HL-60/S4 (cell line): Measurements from ENCODE around the gene DLK1.

Experiments used
- in situ Hi-C: fragments of 300-500 bp; cut with MboI; formaldehyde crosslinking; loops from 2 replicates; pipeline ENCODE4 v1.14.3; 2022; ENCODE audit warnings: low sequenced_read_pairs

Gene DLK1

DNA sequence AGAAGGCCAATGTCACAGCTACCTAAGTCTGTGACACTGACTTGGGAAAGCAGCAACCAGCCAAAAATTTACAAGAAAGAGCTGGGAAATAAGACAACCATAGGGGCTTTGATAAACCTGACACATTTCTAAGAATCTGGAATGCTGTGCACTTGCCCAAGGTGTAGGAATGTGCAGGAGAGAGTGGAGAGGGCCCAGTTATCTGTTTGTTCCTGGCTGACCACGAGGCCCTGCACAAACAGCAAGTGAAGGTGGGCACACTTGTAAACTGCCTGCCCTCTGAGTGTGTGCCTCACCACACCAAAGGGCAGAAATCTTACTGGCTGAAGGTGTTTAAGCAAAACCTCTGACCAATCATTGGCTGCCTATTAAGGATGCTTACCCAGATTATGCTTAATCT, 27.3 kb downstream of the DLK1 start:
- in situ Hi-C loops, result no loop called here

- in situ Hi-C loops, result no loop called here
These were observed 29.0 kb downstream of the DLK1 start for GRCh38 chr14:100755649-100756048.

DNA sequence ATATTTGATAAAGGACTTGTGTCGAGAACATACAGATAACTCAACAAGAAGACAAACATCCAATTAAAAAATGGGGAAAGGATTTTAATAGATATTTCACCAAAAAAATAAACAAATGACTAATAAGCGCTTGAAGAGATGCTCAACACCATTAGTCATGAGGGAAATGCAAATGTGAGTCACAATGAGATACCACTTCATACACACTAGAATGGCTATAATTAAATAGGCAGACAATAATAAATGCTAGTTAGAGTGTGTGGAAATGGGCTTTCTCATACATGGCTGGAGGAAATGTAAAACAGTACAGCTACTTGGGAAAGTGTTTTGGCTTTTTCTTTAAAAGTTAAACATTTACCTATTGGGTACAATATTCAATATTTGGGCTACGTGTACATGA, 34.8 kb downstream of the DLK1 start:
- in situ Hi-C loops, result no loop called here

GRCh38 chr14:100762089-100762515, 35.4 kb downstream of the DLK1 start:
- in situ Hi-C loops, result no loop called here

DNA sequence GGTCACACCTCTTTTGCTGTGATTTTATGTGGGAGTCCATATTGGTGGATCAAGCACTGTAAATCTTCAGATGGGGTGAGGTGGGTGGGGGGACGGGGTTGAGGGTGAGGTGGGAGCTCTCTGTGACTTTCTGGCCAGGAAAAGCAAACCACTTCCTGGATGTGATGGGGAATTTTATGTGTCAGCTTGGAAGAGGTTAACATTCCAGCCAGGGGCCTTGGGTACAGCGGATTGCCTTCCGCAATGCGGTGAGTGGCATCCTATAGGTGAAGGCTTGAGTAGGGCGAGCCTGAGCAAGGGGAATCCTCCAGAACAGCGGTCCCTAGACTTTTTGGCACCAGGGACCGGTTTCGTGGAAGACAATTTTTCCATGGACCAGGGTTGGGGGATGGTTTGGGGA, 36.2 kb downstream of the DLK1 start:
- in situ Hi-C loops, result no loop called here

- in situ Hi-C loops, result no loop called here
These were observed 37.9 kb downstream of the DLK1 start for GRCh38 chr14:100764471-100765115.

GRCh38 chr14:100765296-100765695, 38.6 kb downstream of the DLK1 start:
- in situ Hi-C loops, result no loop called here

GRCh38 chr14:100765991-100766390, 39.3 kb downstream of the DLK1 start:
- in situ Hi-C loops, result no loop called here

- in situ Hi-C loops, result no loop called here
These were observed 40.5 kb downstream of the DLK1 start for GRCh38 chr14:100767003-100767787.

GRCh38 chr14:100767788-100768536, 41.3 kb downstream of the DLK1 start:
- in situ Hi-C loops, result no loop called here

GRCh38 chr14:100769035-100769939, 42.6 kb downstream of the DLK1 start:
- in situ Hi-C loops, result no loop called here

- in situ Hi-C loops, result no loop called here
These were observed 43.4 kb downstream of the DLK1 start for GRCh38 chr14:100770046-100770445.

GRCh38 chr14:100770605-100771120, 44.0 kb downstream of the DLK1 start:
- in situ Hi-C loops, result no loop called here

DNA sequence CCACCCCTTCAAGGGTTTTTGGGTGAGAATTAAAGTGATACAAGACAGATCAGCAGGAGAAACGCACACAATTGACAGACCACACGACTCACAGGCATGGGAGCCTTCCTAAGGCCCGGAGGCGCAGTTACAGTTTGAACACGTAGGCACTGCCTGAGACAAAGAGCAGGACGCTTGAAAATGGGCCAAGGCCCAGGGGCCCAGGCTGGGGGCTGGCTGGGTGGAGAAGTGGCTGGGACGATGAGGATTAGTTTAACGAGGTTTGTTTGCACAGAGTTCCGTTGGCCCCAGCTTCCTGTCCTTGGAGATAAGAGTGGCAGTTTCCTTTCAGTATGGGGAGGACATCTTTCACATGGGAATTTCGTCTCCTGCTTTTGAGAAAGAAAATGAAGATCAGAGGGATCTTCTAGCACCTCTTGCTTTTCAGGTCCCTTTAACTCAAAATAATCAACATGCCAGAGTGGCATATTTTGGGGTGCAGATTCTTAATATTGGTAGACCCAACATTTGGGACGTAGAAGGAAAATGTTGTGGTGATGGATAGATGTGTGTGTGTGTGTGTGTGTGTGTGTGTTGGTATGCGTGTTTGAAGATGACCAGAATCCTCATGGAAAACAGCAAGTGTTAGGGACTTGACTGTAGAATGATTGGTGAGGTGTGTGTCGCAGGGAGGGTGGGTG, 44.6 kb downstream of the DLK1 start:
- in situ Hi-C loops, result no loop called here

GRCh38 chr14:100772607-100773165, 46.0 kb downstream of the DLK1 start:
- in situ Hi-C loops, result no loop called here

- in situ Hi-C loops, result no loop called here
These were observed 46.9 kb downstream of the DLK1 start for GRCh38 chr14:100773331-100774163.

- in situ Hi-C loops, result no loop called here
These were observed 47.5 kb downstream of the DLK1 start for GRCh38 chr14:100774164-100774537.

DNA sequence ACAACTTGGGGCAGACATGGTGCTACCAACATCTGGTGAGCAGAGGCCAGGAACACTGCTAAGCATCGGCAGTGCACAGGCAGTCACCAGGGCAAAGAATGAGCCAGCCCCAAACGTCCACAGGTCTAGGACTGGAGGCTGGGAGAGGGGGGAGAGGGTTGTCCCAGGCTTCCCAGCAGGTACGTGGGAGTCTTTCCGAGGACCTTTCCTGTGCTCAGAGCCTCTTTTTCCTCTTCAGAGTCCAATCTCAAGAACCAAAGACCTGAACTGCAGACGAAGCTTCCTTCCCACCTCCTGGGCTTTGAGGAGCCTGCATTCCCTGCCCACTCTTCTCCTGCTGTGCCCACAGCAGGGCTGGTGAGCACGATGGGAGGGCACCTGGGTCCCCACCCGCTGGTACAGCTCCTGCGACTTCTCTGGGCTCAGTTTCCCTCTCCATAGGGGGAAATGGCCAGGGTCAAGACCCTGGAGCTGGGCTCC, 48.7 kb downstream of the DLK1 start:
- in situ Hi-C loops, result no loop called here
